Measurements from ENCODE around the gene KCNH5. TPM values are rescaled to one million over a fixed set of nuclear protein-coding genes. Genes with fewer than 3 reads are reported as not detected.

KCNH5 gene
- total RNA-seq, 2 donors from 2014 or later, result not detected

- no peak for TF ChIP-seq CTCF (IDR thresholded peaks at IDR 0.05)
- H3K9me3 ChIP-seq, result no peaks in the 10 kb centered on the region
- no peaks in the 10 kb centered on the region for H3K27me3 ChIP-seq (replicated peaks; ENCODE audit: insufficient read depth)
- ATAC-seq (ENCODE audit: insufficient number of reproducible peaks, low FRiP score, low read depth) (no peak), DNase-seq (ENCODE audit: low spot score) (no peak)
- no peaks in the 10 kb centered on the region for H3K4me1 ChIP-seq (ENCODE audit: control insufficient read depth in 1 of 2, low read depth in 2 of 2)
- H3K36me3 ChIP-seq, result no peaks in the 10 kb centered on the region
- no peak overlapping the region for H3K4me3 ChIP-seq
- H3K27ac ChIP-seq, result no peak overlapping the region
Measured at GRCh38 chr14:63009495-63009894, 35.8 kb downstream of the KCNH5 start.

GRCh38 chr14:63006531-63006930, 38.7 kb downstream of the KCNH5 start:
- no peaks in the 10 kb centered on the region for H3K9me3 ChIP-seq
- no peaks in the 10 kb centered on the region for H3K27me3 ChIP-seq (replicated peaks; ENCODE audit: insufficient read depth)
- ATAC-seq (ENCODE audit: insufficient number of reproducible peaks, low FRiP score, low read depth) (no peak), DNase-seq (ENCODE audit: low spot score) (no peak)
- no peak overlapping the region for H3K4me3 ChIP-seq
- no peaks in the 10 kb centered on the region for H3K4me1 ChIP-seq (ENCODE audit: control insufficient read depth in 1 of 2, low read depth in 2 of 2)
- no peaks in the 10 kb centered on the region for H3K36me3 ChIP-seq
- TF ChIP-seq CTCF (IDR thresholded peaks at IDR 0.05), result no peak
- H3K27ac ChIP-seq, result no peak overlapping the region

GRCh38 chr14:62994096-62994495, 51.2 kb downstream of the KCNH5 start:
- H3K36me3 ChIP-seq, result no peaks in the 10 kb centered on the region
- no peak for DNase-seq (ENCODE audit: low spot score)
- H3K27ac ChIP-seq, result no peak overlapping the region
- no peak overlapping the region for H3K4me3 ChIP-seq
- no peaks in the 10 kb centered on the region for H3K9me3 ChIP-seq
- no peak for TF ChIP-seq CTCF (IDR thresholded peaks at IDR 0.05)
- H3K27me3 ChIP-seq (replicated peaks; ENCODE audit: insufficient read depth), result no peaks in the 10 kb centered on the region
- H3K4me1 ChIP-seq (ENCODE audit: control insufficient read depth in 1 of 2, low read depth in 2 of 2), result no peaks in the 10 kb centered on the region
- ATAC-seq (ENCODE audit: insufficient number of reproducible peaks, low FRiP score, low read depth), result no peak

GRCh38 chr14:62988967-62989366, 56.3 kb downstream of the KCNH5 start:
- no peak for TF ChIP-seq CTCF (IDR thresholded peaks at IDR 0.05)
- H3K27ac ChIP-seq, result no peak overlapping the region
- ATAC-seq (ENCODE audit: insufficient number of reproducible peaks, low FRiP score, low read depth), result no peak

GRCh38 chr14:62983821-62984220, 61.4 kb downstream of the KCNH5 start:
- no peak overlapping the region for H3K4me3 ChIP-seq
- ATAC-seq (ENCODE audit: insufficient number of reproducible peaks, low FRiP score, low read depth) (no peak), DNase-seq (ENCODE audit: low spot score) (no peak)
- H3K9me3 ChIP-seq, result no peaks in the 10 kb centered on the region
- no peaks in the 10 kb centered on the region for H3K4me1 ChIP-seq (ENCODE audit: control insufficient read depth in 1 of 2, low read depth in 2 of 2)
- H3K36me3 ChIP-seq, result no peaks in the 10 kb centered on the region
- H3K27ac ChIP-seq, result no peak overlapping the region
- TF ChIP-seq CTCF (IDR thresholded peaks at IDR 0.05), result no peak
- no peaks in the 10 kb centered on the region for H3K27me3 ChIP-seq (replicated peaks; ENCODE audit: insufficient read depth)

More at GRCh38 chr14:62988967-62989366, 56.3 kb downstream of the KCNH5 start:
- no peak overlapping the region for H3K4me3 ChIP-seq
- no peaks in the 10 kb centered on the region for H3K4me1 ChIP-seq (ENCODE audit: control insufficient read depth in 1 of 2, low read depth in 2 of 2)
- no peak for DNase-seq (ENCODE audit: low spot score)
- H3K36me3 ChIP-seq, result no peaks in the 10 kb centered on the region
- H3K27me3 ChIP-seq (replicated peaks; ENCODE audit: insufficient read depth), result no peaks in the 10 kb centered on the region
- no peaks in the 10 kb centered on the region for H3K9me3 ChIP-seq

Measured in thoracic aorta (tissue), 2 donors.